ENCODE results near the gene NBPF4.
"Not testable (repeated sequence)": the region's sequence is repeated elsewhere in the genome, so short reads cannot be mapped to it uniquely, and the experiment has no call there.

Gene NBPF4, protein sequence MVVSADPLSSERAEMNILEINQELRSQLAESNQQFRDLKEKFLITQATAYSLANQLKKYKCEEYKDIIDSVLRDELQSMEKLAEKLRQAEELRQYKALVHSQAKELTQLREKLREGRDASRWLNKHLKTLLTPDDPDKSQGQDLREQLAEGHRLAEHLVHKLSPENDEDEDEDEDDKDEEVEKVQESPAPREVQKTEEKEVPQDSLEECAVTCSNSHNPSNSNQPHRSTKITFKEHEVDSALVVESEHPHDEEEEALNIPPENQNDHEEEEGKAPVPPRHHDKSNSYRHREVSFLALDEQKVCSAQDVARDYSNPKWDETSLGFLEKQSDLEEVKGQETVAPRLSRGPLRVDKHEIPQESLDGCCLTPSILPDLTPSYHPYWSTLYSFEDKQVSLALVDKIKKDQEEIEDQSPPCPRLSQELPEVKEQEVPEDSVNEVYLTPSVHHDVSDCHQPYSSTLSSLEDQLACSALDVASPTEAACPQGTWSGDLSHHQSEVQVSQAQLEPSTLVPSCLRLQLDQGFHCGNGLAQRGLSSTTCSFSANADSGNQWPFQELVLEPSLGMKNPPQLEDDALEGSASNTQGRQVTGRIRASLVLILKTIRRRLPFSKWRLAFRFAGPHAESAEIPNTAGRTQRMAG

DNA sequence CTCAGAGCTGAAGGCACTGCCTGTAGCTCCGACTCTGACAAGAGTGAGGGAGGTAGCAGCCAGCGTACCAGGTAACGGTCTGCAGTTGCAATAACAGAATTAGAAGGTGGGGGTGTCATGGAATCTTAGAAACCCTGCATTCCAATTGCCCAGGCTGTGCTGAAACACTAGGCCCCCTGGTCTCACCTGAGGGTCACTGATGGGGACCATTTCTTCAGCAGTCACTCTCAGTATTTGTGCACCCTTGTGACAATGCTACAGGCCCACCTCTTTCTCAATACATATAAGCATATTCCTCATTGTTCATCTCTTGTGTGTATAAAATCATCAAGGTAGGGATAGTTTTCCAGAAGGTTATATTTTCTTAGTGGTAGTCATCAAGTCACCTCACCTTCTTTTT is at the start of gene NBPF4:
NBPF4 (minus strand) TSS at position 101 of the 400 bp plus-strand sequence. CDS start 315 bp downstream, outside the sequence.
- not testable (repeated sequence) for DNase-seq (ENCODE audit: low read depth, low spot score)

DNA sequence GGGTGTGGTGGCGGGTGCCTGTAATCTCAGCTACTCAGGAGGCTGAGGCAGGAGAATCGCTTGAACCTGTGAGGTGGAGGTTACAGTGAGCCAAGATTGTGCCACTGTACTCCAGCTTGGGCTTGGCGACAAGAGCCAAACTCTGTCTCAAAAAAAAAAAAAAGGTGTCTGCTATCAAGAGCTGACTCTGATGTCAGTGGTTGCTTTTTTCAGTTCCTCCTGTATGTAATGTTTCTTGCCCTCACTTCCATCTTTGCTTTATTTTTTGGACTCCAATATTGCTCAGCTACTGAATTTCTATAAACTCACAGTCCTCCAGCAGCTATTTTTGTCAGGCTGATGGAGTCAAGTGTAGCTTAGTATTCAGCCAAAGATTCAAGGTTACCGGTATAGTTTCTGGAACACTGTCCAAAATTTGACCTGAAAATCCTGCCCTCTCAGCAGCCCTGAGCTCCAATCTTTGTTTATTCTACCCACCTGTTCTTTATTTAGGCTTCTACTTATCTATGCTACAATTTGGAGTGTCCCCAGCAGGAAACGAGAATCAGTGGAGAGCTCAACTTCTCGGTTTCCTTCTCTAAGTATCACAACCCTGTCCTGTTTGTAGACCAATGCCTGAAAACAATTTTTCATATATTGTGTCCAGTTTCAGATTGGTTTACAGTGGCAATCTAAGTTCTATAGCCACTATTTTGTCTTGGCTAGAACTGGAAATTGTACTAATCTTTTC is 38.8 kb upstream of the NBPF4 start:
- DNase-seq (ENCODE audit: low read depth, low spot score), result not testable (repeated sequence)

DNA sequence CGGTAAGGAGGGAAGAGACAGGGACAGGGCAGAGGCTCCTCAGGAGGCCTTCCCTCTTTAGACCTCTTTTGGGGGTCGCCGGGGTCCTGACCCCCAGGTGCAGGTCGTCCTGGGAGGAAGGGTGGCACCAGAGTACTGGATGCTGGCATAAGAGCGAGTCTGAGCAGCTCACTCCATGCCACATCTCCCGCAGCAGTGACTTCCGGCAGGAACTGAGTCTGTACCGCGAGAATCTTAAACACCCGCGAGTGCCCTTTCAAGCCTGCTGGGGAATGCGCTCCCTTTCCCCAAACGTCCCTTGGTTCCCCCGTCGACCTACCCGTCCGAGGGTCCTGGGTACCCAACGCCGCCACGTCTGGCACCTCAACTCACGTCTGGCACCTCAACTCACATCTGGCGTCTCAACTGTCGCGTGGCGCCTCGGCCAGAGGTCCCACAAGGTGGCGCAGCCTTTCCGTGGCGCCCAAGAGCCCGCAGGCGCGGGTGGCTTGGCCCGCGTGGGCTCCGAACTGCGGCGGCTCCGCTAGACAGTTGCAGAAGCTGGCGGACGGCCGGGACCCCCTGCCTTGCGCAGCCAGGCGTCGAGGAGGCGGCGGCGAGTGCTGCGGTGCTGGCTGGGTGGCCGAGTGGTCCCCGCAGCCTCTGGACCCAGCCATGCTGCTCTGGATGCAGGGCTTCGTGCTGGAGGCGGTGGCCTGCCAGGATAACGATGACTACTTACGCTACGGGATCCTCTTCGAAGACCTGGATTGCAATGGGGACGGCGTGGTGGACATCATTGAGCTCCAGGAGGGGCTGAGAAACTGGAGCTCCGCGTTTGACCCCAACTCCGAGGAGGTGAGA is 28.8 kb upstream of the NBPF4 start:
- not testable (repeated sequence) for DNase-seq (ENCODE audit: low read depth, low spot score)

DNA sequence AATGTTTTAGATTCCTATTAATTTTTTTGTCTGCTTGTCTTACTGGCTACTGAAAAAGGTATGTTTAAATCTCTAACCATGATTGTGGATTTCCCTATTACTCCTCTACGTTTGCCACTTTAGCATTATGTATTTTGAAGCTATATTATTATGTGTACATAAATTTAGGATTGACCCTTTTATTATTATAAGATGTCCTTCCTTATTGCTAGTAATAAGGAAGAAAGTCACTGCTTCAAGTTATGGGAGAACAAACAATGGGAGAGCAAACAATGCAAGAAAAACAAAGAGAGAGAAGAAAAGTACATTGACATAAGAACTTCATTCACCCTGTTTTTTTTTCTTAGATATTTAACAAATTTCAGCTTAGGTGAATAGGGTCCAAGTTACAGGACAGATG is 23.2 kb upstream of the NBPF4 start:
- not testable (repeated sequence) for DNase-seq (ENCODE audit: low read depth, low spot score)

DNA sequence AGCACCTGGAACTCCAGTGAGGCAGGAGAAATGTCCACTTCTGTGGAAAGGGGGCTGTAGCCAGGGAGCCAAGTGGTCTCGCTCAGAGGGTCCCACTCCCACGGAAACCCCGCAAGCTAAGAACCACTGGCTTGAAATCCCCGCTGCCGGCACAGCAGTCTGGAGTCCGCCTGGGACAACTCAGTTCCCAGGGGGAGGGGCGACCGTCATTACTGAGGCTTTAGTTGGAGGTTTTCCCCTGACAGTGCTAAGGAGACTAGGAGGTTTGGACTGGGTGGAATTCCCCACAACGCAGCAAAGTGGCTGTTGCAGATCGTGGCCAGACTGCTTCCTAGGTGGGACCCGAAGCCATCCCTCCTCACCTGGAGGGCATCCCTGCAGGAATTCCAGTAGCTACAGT is 18.1 kb upstream of the NBPF4 start:
- DNase-seq (ENCODE audit: low read depth, low spot score), result not testable (repeated sequence)

DNA sequence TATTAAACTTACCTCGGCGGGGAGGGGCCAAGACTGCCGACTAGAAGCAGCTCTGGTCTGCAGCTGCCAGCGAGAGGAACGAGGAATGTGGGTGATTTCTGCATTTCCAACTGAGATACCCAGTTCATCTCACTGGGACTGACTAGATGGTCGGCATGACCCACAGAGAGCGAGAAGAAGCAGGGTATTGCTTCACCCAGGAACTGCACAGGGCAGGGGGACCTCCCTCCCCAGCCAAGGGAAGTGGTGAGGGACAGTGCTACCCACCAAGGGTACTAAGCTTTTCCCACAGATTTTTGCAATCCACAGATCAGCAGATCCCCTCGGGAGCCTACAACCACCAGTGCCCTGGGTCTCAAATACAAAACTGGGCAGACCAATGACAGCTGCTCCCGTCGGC is 17.6 kb upstream of the NBPF4 start:
- DNase-seq (ENCODE audit: low read depth, low spot score), result not testable (repeated sequence)

DNA sequence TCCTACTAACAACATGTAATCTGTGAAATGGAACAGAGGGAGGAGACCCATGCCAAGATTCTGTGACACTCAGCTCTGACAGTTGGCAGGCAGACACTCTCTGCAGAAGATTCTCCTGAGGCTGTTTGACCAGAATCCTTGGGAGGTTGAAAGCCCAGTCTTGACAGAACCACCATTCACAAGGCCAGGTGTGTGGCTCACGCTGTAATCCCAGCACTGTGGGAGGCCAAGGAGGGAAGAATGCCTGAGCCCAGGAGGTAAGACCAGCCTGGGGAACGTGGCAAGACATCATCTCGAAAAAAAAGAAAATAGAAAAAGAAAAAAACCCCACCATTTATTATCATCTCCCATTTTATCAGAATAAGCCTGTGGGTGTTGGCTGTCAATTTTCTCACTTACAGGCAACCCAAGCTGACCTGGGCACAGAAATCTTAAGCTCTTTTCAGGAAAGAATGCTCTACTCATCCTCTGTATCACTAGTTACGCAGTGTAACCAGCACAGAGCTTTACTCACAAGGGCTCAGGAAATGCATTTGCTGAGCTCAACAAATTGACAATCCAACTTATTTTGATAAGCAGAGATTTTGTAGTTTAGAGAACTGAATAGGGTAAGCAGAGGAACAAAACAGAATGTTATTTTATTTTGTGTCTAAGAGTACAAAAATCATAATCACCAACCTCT is 16.8 kb upstream of the NBPF4 start:
- DNase-seq (ENCODE audit: low read depth, low spot score), result not testable (repeated sequence)

DNA sequence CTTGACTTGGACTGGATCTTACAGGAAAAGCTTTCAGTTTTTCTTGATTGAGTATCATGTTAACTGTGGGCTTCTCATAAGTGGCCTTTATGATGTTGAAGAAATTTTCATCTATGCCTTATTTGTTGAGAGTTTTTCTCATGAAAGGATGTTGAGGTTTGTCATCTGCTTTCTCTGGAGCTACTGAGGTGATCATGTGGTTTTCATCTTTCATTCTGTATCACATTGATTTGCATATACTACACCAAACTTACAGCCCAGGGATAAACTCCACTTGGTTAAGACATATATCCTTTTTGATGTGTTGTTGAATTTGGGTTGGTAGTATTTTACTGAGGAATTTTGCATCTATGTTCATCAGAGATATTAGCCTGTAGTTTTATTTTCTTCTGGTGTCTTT is 11.6 kb upstream of the NBPF4 start:
- not testable (repeated sequence) for DNase-seq (ENCODE audit: low read depth, low spot score)

DNA sequence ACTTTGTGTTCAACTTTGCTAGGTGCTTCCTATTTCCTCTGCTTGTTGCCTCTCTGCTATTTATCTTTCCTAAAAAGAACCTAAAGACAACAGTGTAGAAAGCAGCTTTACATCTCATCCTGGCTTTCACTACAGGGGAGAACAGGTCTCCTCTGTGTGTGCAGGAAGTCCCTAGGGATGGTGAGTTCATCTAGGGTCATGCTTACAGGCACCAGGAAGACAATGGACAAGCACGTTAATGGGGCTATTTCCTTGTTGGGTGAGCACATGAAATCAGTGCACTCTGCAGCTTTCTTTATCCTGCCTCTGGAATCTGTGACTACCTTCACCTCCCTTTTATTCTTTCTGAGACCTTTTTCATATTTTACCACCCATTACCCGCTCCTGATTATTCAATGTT is 4.5 kb downstream of the NBPF4 start:
- not testable (repeated sequence) for DNase-seq (ENCODE audit: low read depth, low spot score)

DNA sequence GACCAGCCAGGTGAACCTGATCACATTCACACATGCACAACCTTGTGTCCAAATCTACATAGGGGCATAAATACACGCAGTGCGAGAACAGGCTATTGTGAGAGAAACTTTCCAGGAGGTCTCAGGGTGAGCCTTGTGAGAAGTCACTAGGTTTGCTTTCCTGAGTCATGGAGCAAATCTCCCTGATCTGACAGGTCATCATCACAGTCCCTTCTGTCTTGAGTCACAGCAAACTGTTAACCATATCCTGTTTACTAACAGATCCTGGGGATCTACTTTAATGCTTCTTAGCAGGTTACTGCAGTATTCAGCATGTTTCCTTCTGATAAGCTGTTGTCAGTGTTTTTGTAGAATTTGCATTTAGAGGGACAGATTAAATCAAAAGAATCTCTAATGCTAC is 8.6 kb downstream of the NBPF4 start:
- not testable (repeated sequence) for DNase-seq (ENCODE audit: low read depth, low spot score)

DNA sequence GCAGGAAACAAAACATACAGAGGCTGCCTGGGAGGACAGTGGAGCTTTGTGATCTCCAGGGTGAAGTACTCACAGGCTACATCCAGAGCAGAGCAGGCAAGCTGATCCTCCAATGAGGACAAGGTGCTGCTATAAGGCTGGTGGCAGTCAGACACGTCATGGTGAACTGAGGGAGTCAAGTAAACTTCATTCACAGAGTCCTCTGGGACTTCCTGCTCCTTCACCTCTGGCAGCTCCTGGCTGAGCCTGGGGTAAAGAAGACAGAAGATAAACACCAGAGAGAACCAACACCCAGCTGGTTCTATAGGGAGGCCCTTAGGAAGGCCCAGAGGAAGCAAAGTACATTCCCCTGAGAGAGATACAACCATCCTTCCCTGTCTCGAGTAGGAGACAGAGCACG is 11.7 kb downstream of the NBPF4 start:
- not testable (repeated sequence) for DNase-seq (ENCODE audit: low read depth, low spot score)

DNA sequence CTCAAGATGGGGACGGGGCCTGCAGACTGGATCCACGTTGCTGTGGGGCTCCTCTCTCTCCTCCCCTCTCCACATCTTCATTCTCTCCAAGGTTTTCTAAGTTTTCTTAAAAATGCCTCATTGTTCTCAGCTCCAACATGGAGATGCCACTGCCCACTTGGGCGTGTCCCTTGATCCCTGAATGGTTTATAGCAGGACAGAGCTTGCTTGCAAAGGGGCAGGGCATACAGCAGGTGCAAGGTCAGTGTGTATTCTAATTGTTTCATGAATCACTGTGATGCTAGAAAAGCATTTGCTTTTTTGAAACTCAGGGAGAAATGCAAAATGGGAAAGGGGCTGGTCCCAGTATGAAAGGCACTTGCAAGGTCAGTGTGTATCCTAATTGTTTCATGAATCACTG is 13.9 kb downstream of the NBPF4 start:
- not testable (repeated sequence) for DNase-seq (ENCODE audit: low read depth, low spot score)

DNA sequence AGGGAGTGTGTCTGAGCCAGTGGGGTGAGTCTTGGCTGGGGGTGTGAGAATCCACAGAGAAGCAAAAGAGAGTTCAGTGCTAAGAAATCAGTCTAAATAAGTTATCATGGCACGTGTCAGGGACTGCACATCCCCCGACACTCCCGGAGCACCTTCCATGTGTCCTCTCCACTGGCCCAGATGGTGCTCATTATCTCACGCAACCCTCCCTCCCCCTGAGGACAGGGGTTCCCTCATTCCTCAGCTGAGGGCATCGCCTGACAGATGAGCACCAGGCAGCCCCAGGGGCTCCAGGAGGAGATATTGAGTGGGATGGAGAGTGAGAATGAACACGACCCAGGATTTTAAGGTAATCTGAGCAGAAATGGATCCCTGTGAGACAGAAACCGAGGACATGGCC is 16.1 kb downstream of the NBPF4 start:
- DNase-seq (ENCODE audit: low read depth, low spot score), result not testable (repeated sequence)

DNA sequence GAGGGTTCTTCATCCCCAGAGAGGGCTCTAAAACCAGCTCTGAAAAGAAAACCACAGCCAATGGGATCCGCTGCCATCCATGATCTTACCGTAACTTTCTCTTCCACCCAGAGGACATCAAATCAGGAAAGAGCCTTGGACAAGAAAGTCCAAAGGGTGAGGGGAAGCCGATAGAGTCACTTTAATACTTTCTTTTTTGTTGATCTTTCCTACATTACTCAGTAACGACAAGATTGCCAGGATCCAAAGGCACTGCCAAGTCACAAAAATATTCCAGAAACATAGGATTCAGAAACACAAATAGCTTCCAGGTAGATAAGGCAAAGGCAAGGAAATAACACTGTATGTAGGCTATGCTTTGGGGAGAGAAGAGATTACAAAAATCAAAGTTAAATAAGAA is 17.0 kb downstream of the NBPF4 start:
- DNase-seq (ENCODE audit: low read depth, low spot score), result not testable (repeated sequence)

DNA sequence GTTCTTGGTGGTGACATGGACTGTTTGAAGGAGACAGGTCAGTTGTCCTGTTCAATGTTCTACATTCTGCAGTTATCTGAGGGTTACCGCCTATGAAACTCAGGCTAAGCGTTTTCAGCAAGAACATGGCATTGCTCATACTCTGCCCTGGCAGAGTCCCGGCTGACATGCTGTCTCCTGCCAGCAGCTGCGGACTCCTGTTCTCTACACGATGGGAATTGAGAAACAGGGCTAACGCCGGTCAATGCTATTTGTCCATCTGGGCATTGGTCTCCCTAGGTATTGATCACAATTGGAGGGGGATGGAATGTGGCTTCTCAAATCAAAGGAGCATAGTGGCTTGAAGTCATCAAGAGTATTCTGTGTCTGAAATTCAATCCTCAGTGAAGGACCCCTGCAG is 20.6 kb downstream of the NBPF4 start:
- DNase-seq (ENCODE audit: low read depth, low spot score), result not testable (repeated sequence)

DNA sequence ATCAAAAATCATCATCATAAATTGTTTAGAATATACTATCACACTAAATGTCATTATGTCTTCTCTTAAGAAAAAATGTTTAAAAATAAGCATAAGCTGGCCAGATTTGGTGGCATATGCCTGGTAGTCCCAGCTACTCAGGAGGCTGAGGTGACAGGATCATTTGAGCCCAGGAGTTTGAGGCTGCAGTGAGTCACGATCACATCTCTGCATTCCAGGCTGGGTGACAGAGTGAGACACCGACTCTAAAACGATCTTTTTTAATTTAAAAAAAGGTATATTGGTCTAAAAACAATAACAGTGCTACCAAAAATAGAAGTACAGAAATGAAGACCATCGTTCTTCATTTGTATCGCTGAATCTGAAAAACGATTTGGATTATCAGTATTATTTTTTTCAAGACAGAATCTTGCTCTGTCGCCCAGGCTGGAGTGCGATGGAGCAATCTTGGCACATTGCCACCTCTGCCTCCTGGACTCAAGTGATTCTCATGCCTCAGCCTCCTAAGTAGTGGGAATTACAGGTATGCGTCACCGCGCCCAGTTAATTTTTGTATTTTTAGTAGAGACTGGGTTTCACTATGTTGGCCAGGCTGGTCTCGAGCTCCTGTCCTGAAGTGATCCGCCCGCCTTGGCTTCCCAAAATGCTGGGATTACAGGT is 26.2 kb downstream of the NBPF4 start:
- not testable (repeated sequence) for DNase-seq (ENCODE audit: low read depth, low spot score)

DNA sequence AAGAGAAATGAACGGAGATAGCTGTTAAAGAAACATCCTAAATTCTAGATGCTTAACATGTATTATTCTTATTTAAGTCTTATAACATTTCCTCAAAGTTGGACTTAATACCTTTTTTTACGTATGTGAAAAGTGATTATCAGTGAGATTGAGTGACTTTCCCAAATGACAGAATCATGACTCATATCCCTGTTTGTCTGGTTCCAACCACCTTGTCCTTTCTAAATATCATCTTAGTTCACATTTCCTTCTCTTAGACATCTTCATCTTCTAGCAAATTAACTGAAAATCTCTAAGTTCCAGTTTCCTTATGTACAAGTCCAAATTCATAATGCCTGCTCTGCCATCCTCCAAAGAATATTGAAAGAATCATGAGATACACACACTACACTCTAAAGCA is 26.9 kb downstream of the NBPF4 start:
- not testable (repeated sequence) for DNase-seq (ENCODE audit: low read depth, low spot score)

DNA sequence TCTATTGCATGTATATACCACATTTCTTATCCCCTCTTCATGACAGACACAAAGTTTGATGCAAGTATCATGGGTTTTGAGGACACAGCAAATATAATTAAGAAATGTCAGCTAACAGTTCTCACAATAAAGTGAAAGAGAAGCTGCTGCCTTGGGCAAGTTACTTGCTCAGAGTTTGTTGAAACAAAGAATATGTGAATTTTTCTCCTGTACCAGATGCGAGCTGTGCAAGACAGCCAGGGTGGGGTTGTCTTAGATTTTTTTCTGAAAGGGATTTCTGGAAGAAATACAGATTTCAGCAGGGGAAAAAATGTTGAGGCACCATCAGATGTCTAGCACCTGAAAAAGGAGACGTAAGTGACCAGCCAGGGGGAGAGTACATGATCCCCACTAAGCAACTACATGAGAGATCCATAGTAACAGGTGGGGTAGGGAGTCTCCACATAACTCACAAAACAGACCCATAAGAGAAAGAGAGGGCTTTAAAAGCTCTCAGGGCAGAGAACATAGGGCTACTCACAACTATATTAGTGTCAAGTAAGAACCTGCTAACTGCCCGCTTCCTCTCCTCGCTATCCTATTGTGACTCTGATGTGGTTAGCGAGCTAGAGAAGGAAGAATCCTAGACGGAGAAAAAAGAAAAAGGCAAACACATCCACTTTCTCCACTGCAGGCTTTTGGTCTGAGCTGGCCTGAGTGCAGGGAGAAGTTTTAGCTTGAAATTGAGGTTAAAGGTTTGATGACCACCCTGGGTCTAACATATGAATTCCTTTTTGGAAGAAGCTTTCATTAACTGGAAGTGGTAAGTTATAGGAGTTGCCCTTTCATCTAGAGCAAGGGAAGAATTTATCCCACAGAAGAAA is 27.6 kb downstream of the NBPF4 start:
- DNase-seq (ENCODE audit: low read depth, low spot score), result not testable (repeated sequence)
